K562 (cell line): Measurements from ENCODE around the gene TMEM204. TPM values are rescaled to one million over a fixed set of nuclear protein-coding genes. Genes with fewer than 3 reads are reported as not detected.
A peak's percentile ranks its signal among the peaks of the same experiment; 100 is the strongest.

ENCODE experiments used
- ATAC-seq: fragments of 200-7000 bp; cut with Tn5 transposase; 3 replicates; pipeline ENCODE4 v1.9.1; 2020; ENCODE audit warnings: moderate library complexity
- BruUV-seq: library from RNA; stranded (reverse); fragments of 400-500 nt; replicated peaks from 2 replicates; lab custom pipeline; 2021; lab: Mats Ljungman, UMichigan
- CTCF ChIA-PET: fragments of 300-600 bp; formaldehyde crosslinking; extraction: SDS; loops from one replicate; lab custom pipeline; 2021; ENCODE audit warnings: low intra/inter-chr PET ratio; lab: Yijun Ruan, JAX
- POLR2A ChIA-PET: fragments of 300-600, 350-650 bp; sonication (Branson Sonifier 250); formaldehyde crosslinking; extraction: SDS; loops from one replicate; lab custom pipeline; 2021; ENCODE audit warnings: antibody characterized with exemption, inconsistent platforms; lab: Yijun Ruan, JAX
- DNase-seq, 4 experiments: peaks; one replicate each; pipeline versions ENCODE4 v3.0.0 to v3.0.0-alpha.2; 2011 to 2018; ENCODE audit warnings: low spot score in 3 of 4, mixed read lengths in 3 of 4; ENCODE audit errors: extremely low read depth in 1 of 4
- FAIRE-seq: peaks from 2 replicates; lab custom pipeline; 2011; peaks lifted over from hg19 to GRCh38; lab: Jason Lieb, UNC
- H2AFZ ChIP-seq: 2 replicates; pipeline ENCODE4 v1.6.0; 2011; ENCODE audit warnings: low read depth, low read length, control low read depth, inconsistent platforms
- H3K27ac ChIP-seq: fragments of 200-600 bp; 3 replicates; pipeline ENCODE4 v1.8.0; 2011; ENCODE audit warnings: low read depth, mild to moderate bottlenecking, control low read depth, inconsistent platforms, low read length, moderate library complexity, mixed read lengths; ENCODE audit errors: extremely low read depth
- H3K27me3 ChIP-seq, 2 experiments: fragments of 300-600 bp in 1 of 2; 2 replicates in 1 of 2; 3 replicates in 1 of 2; pipeline versions ENCODE4 v1.6.0 to v1.8.0; 2011; ENCODE audit warnings: inconsistent platforms in 2 of 2, low read length in 2 of 2, mild to moderate bottlenecking in 1 of 2, mixed read lengths in 1 of 2, moderate library complexity in 1 of 2; ENCODE audit not compliant: control insufficient read depth in 2 of 2, insufficient read depth in 2 of 2
- H3K36me3 ChIP-seq: fragments of 300-600 bp; 3 replicates; pipeline ENCODE4 v1.8.0; 2011; ENCODE audit warnings: mild to moderate bottlenecking, low read length, inconsistent platforms; ENCODE audit not compliant: control insufficient read depth, insufficient read depth
- H3K4me1 ChIP-seq, 2 experiments: fragments of 200-600 bp in 1 of 2; replicated peaks in 1 of 2; 2 replicates in 1 of 2; 3 replicates in 1 of 2; pipeline versions ENCODE4 v1.5.1 to v1.8.0; 2011; ENCODE audit warnings: inconsistent platforms in 2 of 2, low read length in 2 of 2, mild to moderate bottlenecking in 1 of 2, mixed read lengths in 1 of 2, moderate library complexity in 1 of 2; ENCODE audit not compliant: control insufficient read depth in 2 of 2, insufficient read depth in 2 of 2
- H3K4me2 ChIP-seq: 2 replicates; pipeline ENCODE4 v1.6.1; 2011; ENCODE audit warnings: low read length, control low read depth, inconsistent platforms, mixed read lengths; ENCODE audit not compliant: insufficient read depth
- H3K4me3 ChIP-seq: fragments of 200-600 bp; sonication (generic), shearing (Covaris generic); 2 replicates; pipeline ENCODE4 v1.5.1; 2016; ENCODE audit warnings: control low read depth, inconsistent platforms
- H3K79me2 ChIP-seq: fragments of 200-600 bp; 3 replicates; pipeline ENCODE4 v1.8.0; 2011; ENCODE audit warnings: low read length, inconsistent platforms; ENCODE audit not compliant: control insufficient read depth, insufficient read depth
- H3K9ac ChIP-seq, 2 experiments: 2 replicates each; pipeline versions ENCODE4 v1.6.0 to v1.6.1; 2011; ENCODE audit warnings: low read depth in 2 of 2, low read length in 2 of 2, control low read depth in 1 of 2, inconsistent platforms in 1 of 2, mild to moderate bottlenecking in 1 of 2, mixed read lengths in 1 of 2; ENCODE audit not compliant: insufficient read depth in 1 of 2
- H3K9me1 ChIP-seq: one replicate; pipeline ENCODE4 v1.6.0; 2011; ENCODE audit warnings: inconsistent platforms, mild to moderate bottlenecking, low read length, moderate library complexity; ENCODE audit not compliant: control insufficient read depth, insufficient read depth
- H3K9me3 ChIP-seq: replicated peaks from 2 replicates; pipeline ENCODE4 v1.5.1; 2011; ENCODE audit warnings: low read depth, low read length, inconsistent platforms; ENCODE audit not compliant: control insufficient read depth, insufficient read depth
- H4K20me1 ChIP-seq: replicated peaks from 2 replicates; pipeline ENCODE4 v1.6.1; 2011; ENCODE audit warnings: low read length, inconsistent platforms, mixed read lengths; ENCODE audit not compliant: control insufficient read depth, insufficient read depth
- MEF2D ChIP-seq: conservative IDR thresholded peaks from 2 replicates; pipeline ENCODE4 v1.6.1; 2016; ENCODE audit warnings: low read depth, missing genetic modification characterization, missing compliant biosample characterization
- NR2C1 ChIP-seq, 2 experiments: fragments of 450-650 bp; IDR thresholded peaks; 2 replicates each; pipeline ENCODE4 v1.6.1; 2017; ENCODE audit warnings: mild to moderate bottlenecking in 2 of 2, antibody characterized with exemption in 1 of 2, inconsistent platforms in 1 of 2, missing compliant biosample characterization in 1 of 2, missing genetic modification characterization in 1 of 2
- SMAD4 ChIP-seq: fragments of 250-450 bp; sonication (Bioruptor Pico); conservative IDR thresholded peaks from 2 replicates; pipeline ENCODE4 v1.8.0; 2021; ENCODE audit warnings: inconsistent platforms, mild to moderate bottlenecking, moderate library complexity
- TFAP4 ChIP-seq: sonication (generic); formaldehyde crosslinking; IDR thresholded peaks from 2 replicates; pipeline ENCODE4 v1.8.0; 2022; ENCODE audit warnings: missing genetic modification reagents, mild to moderate bottlenecking, moderate library complexity, borderline replicate concordance
- TRIM28 ChIP-seq: fragments of 450-650 bp; IDR thresholded peaks from 2 replicates; pipeline ENCODE4 v1.6.1; 2017
- WGBS: fragments of 100-300 bp; shearing (Covaris generic); methylation state at CpG from one replicate; pipeline ENCODE4 v1.1.6; 2016; ENCODE audit warnings: low coverage, mixed read lengths; ENCODE audit not compliant: insufficient coverage; ENCODE audit errors: missing lambda C conversion rate; 5-methylcytosine and 5-hydroxymethylcytosine counted together
- in situ Hi-C: fragments of 300-500 bp; cut with MboI; formaldehyde crosslinking; loops from 4 replicates; pipeline ENCODE4 v1.15.0; 2018; ENCODE audit warnings: inconsistent platforms, mixed read lengths
- intact Hi-C: fragments of 100-400 bp; cut with micrococcal nuclease; formaldehyde crosslinking; loops from 2 replicates; pipeline ENCODE4 v1.14.2; 2022
- polyA plus RNA-seq, 8 experiments: library from polyadenylated mRNA; depleted of rRNA in 4 of 8; stranded (reverse) in 5 of 8; unstranded in 3 of 8; fragments of >200 nt; fragmentation: Nextera tagmentation in 2 of 8; fragmentation: Illumina TruSeq in 1 of 8; extraction: Ambion mirVana in 2 of 8; extraction: Trizol in 1 of 8; gene quantifications; 2 replicates each; pipeline versions ENCODE4 v1.2.1 to v1.2.3, GENCODE V29; 2011 to 2014; ENCODE audit warnings: inconsistent platforms in 1 of 8, missing spikeins in 1 of 8
- total RNA-seq, 7 experiments: library from RNA; depleted of rRNA in 6 of 7; stranded (reverse); fragments of >200 nt in 6 of 7; fragmentation: Illumina TruSeq in 2 of 7; extraction: Trizol in 2 of 7; gene quantifications; 2 replicates each; pipeline versions ENCODE4 v1.2.1 to v1.2.3, GENCODE V29; 2011 to 2021; ENCODE audit warnings: low replicate concordance in 1 of 7
- TF ChIP-seq, protein P1 (sequence below): fragments of 250-450 bp; sonication (Bioruptor Pico); IDR thresholded peaks from 2 replicates; pipeline ENCODE4 v1.4.0; 2020

TMEM204 gene
- total and polyA plus RNA-seq, 9 of the 15 experiments (the other 6 are each of a cell fraction or from before 2014, with no cell fraction given), result 0.04 to 0.18 TPM; not detected in 7

- peak overlapping the region; percentile 78 to 99 for H3K9ac ChIP-seq
- ChIA-PET POLR2A (interaction anchor here (0.6 to 2.6 kb wide), 6 partner anchors 8 to 801 kb away, joined by 3 to 13 read pairs (median 3); partner anchors contain the start of genes CRAMP1 and IFT140), CTCF (interaction anchor here (0.6 kb wide), 1 partner anchor 119 kb away, joined by 3 read pairs; no protein-coding TSS in a partner anchor)
- BruUV-seq, result no TSS peak
- no peak overlapping the region for H2AFZ ChIP-seq
- H3K36me3 ChIP-seq, result peaks cover 50% of the 10 kb centered on the region; the same call in 2 of the 3 replicates
- intact Hi-C loops (no loop called here), in situ Hi-C loops (no loop called here)
- no peaks in the 10 kb centered on the region for H3K27me3 ChIP-seq
- H3K4me3 ChIP-seq, result peak overlapping the region; percentile 92
- peak overlapping the region; percentile 87 for H3K4me2 ChIP-seq
- peaks cover 16 to 54% of the 10 kb centered on the region in 2 experiments; a peak in 3 of 5 replicates for H3K4me1 ChIP-seq
- H4K20me1 ChIP-seq, result peaks cover 7% of the 10 kb centered on the region; the same call in 1 of the 2 replicates
- 16% methylated on average over 24 of the region's 25 CpGs for WGBS
- no peaks in the 10 kb centered on the region for H3K9me3 ChIP-seq
- ATAC-seq, result peak; percentile 64
- DNase-seq, result peak in 3 of 4 experiments; percentile 46 to 63 (median 62)
- no peaks in the 10 kb centered on the region for H3K9me1 ChIP-seq
- FAIRE-seq, result peak; percentile 23
- H3K27ac ChIP-seq, result peak overlapping the region; percentile 94; the same call in 2 of the 3 replicates
- H3K79me2 ChIP-seq, result peaks cover 32% of the 10 kb centered on the region
- TF ChIP-seq TFAP4 (CRISPR knock-in tag), result peak; percentile 10; the same call in 1 of the 2 replicates
- TF ChIP-seq TRIM28, result no peak
- TF ChIP-seq, protein P1, sequence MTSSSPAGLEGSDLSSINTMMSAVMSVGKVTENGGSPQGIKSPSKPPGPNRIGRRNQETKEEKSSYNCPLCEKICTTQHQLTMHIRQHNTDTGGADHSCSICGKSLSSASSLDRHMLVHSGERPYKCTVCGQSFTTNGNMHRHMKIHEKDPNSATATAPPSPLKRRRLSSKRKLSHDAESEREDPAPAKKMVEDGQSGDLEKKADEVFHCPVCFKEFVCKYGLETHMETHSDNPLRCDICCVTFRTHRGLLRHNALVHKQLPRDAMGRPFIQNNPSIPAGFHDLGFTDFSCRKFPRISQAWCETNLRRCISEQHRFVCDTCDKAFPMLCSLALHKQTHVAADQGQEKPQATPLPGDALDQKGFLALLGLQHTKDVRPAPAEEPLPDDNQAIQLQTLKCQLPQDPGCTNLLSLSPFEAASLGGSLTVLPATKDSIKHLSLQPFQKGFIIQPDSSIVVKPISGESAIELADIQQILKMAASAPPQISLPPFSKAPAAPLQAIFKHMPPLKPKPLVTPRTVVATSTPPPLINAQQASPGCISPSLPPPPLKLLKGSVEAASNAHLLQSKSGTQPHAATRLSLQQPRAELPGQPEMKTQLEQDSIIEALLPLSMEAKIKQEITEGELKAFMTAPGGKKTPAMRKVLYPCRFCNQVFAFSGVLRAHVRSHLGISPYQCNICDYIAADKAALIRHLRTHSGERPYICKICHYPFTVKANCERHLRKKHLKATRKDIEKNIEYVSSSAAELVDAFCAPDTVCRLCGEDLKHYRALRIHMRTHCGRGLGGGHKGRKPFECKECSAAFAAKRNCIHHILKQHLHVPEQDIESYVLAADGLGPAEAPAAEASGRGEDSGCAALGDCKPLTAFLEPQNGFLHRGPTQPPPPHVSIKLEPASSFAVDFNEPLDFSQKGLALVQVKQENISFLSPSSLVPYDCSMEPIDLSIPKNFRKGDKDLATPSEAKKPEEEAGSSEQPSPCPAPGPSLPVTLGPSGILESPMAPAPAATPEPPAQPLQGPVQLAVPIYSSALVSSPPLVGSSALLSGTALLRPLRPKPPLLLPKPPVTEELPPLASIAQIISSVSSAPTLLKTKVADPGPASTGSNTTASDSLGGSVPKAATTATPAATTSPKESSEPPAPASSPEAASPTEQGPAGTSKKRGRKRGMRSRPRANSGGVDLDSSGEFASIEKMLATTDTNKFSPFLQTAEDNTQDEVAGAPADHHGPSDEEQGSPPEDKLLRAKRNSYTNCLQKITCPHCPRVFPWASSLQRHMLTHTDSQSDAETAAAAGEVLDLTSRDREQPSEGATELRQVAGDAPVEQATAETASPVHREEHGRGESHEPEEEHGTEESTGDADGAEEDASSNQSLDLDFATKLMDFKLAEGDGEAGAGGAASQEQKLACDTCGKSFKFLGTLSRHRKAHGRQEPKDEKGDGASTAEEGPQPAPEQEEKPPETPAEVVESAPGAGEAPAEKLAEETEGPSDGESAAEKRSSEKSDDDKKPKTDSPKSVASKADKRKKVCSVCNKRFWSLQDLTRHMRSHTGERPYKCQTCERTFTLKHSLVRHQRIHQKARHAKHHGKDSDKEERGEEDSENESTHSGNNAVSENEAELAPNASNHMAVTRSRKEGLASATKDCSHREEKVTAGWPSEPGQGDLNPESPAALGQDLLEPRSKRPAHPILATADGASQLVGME (CRISPR knock-in tag), result 0 out of 2 replicates have a peak, but pooled peaks have one; percentile 32
- TF ChIP-seq NR2C1 (IDR thresholded peaks at IDR 0.05), result no peak
- TF ChIP-seq NR2C1 (tag; IDR thresholded peaks at IDR 0.05), result no peak
- 0 out of 2 replicates have a peak, but pooled peaks have one; percentile 19 for TF ChIP-seq SMAD4 (CRISPR knock-in tag)
- no peak for TF ChIP-seq MEF2D (tag)
Measured at GRCh38 chr16:1494129-1494640, 39.3 kb upstream of the TMEM204 start.
